ENCODE data around the gene AQP3. TPM values are rescaled to one million over a fixed set of nuclear protein-coding genes. Genes with fewer than 3 reads are reported as not detected.

AQP3 gene
- total and polyA plus RNA-seq, 2 experiments from 2014 or later, result 6.8 to 7.2 TPM

DNA sequence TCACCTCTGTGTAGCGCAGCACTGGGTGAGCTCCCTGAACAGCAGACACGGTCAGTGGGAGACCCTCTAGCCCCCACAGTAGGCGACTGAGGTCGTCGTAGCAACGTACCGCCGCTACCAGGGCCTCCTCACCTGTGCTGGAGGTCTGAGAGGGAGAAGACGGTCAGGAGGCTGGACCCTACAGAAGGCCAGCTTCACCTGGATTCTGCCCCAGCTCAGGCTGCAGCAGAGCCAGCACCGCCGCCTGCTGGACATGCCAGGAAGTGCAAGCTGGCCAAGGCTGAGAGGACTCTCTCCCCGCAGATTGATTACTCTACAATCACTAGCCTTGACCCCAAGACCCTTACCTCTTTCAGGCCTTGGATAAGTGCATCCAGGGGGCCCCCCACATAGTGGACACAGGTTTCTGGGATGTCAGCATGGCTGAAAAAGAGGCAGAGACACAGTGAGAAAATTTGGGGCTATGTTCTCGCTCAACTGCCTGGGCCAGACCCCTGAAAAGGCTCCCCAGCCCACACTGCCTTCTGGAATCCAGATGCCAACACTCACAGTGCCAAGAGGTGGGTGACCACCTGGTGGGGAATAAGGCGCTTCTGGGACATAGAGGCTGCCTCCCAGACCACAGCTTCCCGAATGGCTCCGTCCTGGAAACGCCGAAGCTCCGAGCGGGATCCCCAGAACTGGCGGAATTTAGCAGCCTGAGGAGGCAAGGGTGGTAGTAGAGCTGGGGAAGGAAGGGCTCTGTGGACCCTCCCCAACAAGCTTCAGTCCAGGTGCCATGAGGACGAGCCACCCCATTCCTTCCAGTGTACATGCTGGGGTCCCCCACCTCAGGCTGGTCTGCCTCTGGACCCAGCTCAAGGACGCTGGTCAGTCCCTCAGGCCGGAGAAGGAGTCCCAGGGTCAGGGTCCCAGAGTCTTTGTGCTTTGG is 19.4 kb upstream of the AQP3 start:
- Histone ChIP-seq H3K4me1 (ENCODE audit: low read depth) (no peaks in the 10 kb centered on the region), H3K4me3 (no peak overlapping the region), H3K9me3 (ENCODE audit: low read depth) (no peaks in the 10 kb centered on the region), H3K27ac (no peak overlapping the region), H3K27me3 (no peaks in the 10 kb centered on the region), H3K36me3 (peaks cover 46% of the 10 kb centered on the region)
- TF ChIP-seq, protein P1, sequence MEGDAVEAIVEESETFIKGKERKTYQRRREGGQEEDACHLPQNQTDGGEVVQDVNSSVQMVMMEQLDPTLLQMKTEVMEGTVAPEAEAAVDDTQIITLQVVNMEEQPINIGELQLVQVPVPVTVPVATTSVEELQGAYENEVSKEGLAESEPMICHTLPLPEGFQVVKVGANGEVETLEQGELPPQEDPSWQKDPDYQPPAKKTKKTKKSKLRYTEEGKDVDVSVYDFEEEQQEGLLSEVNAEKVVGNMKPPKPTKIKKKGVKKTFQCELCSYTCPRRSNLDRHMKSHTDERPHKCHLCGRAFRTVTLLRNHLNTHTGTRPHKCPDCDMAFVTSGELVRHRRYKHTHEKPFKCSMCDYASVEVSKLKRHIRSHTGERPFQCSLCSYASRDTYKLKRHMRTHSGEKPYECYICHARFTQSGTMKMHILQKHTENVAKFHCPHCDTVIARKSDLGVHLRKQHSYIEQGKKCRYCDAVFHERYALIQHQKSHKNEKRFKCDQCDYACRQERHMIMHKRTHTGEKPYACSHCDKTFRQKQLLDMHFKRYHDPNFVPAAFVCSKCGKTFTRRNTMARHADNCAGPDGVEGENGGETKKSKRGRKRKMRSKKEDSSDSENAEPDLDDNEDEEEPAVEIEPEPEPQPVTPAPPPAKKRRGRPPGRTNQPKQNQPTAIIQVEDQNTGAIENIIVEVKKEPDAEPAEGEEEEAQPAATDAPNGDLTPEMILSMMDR (IDR thresholded peaks at IDR 0.05; ENCODE audit: low read depth, low read length), result peak; percentile 96
- peak; percentile 56 to 73 for DNase-seq (ENCODE audit: low read depth in 1 of 2, low spot score in 1 of 2)

DNA sequence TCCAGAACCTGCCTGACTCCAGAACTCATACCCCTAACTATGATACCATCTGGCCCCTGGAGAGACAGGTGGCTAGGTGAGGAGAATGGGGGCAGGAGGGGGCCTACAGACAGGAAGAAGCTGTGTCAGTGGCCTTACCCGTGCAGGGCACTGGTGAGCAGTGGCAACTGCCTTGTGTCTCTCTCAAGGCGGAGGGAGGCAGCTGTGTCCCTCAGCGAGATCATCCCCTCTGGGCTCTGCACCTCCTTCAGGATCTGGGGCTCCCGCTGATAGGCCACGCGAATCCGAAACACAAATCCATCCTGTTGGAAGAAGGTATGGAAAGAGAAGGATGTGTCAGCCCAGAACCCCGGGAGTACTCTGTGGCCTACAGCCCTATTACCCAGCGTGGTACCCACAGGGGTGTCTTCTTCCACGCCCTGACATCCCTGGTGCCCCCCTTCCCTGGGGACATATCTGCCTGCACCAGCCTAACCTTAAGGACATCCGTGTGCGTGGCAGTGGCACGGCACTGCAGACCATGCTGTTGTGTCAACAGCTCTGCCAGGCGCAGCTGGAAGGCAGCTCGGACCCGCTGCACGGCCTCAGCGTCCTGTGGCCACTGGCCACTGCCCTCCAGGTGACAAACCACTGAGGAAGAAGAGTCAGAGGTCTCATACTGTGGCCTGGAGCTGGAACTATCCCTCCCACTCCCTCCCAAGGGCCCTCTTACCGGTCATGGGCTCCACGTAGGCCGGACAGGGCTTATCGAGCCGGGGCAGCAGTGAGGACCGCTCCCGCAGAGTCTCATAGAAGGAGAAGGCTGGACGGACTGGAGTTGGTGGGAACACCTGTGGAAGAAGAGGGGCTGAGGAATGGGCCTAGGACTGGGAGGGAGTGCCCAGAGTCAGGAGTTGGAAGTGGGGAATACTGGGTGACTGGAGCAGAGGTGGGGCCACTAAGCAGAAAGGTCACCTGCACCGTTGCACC is 18.5 kb upstream of the AQP3 start:
- H3K36me3 ChIP-seq, result peaks cover 42% of the 10 kb centered on the region
- H3K4me1 ChIP-seq (ENCODE audit: low read depth), result no peaks in the 10 kb centered on the region
- H3K27me3 ChIP-seq, result no peaks in the 10 kb centered on the region
- no peak overlapping the region for H3K4me3 ChIP-seq
- TF ChIP-seq, protein P1 (IDR thresholded peaks at IDR 0.05; ENCODE audit: low read depth, low read length), result no peak
- no peak for DNase-seq (ENCODE audit: low read depth in 1 of 2, low spot score in 1 of 2)
- no peak overlapping the region for H3K27ac ChIP-seq
- no peaks in the 10 kb centered on the region for H3K9me3 ChIP-seq (ENCODE audit: low read depth)

- no peaks in the 10 kb centered on the region for H3K9me3 ChIP-seq (ENCODE audit: low read depth)
- peaks cover 42% of the 10 kb centered on the region for H3K36me3 ChIP-seq
- TF ChIP-seq, protein P1 (IDR thresholded peaks at IDR 0.05; ENCODE audit: low read depth, low read length), result no peak
- no peak for DNase-seq (ENCODE audit: low read depth in 1 of 2, low spot score in 1 of 2)
- no peaks in the 10 kb centered on the region for H3K27me3 ChIP-seq
- no peaks in the 10 kb centered on the region for H3K4me1 ChIP-seq (ENCODE audit: low read depth)
- no peak overlapping the region for H3K27ac ChIP-seq
- no peak overlapping the region for H3K4me3 ChIP-seq
Observed at GRCh38 chr9:33465096-33465495, 17.7 kb upstream of the AQP3 start.

DNA sequence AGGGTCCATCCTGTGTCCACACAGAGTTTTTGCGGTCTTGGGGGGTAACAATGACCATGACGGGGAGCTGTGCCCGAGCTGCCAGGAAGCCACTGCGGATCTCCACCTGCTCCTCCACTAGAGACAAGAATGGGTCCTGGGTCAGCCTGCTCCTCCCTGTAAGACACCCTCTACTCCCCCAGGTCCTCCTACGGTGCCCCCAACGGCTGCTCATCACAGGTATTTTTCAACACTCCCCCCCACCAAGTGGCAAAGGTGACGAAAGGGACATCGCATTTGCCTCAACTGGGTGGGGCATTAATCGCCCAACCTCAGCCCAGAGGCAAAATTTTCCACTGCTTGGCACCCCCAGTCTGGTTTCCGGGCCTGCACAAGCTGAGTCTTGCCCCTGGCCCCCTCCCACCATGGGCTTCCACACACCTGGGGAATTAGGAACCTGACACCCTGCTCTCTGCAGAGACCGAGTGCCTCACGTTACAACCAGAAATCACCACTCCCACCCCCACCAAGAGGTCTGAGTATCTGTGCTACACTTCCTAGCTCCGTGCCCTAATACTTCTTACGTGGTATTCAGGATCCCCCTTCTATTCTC is 16.7 kb upstream of the AQP3 start:
- no peaks in the 10 kb centered on the region for H3K4me1 ChIP-seq (ENCODE audit: low read depth)
- TF ChIP-seq, protein P1 (IDR thresholded peaks at IDR 0.05; ENCODE audit: low read depth, low read length), result no peak
- H3K9me3 ChIP-seq (ENCODE audit: low read depth), result no peaks in the 10 kb centered on the region
- no peak overlapping the region for H3K4me3 ChIP-seq
- H3K36me3 ChIP-seq, result peaks cover 39% of the 10 kb centered on the region
- no peaks in the 10 kb centered on the region for H3K27me3 ChIP-seq
- no peak overlapping the region for H3K27ac ChIP-seq
- no peak for DNase-seq (ENCODE audit: low read depth in 1 of 2, low spot score in 1 of 2)

- no peak overlapping the region for H3K27ac ChIP-seq
- TF ChIP-seq, protein P1 (IDR thresholded peaks at IDR 0.05; ENCODE audit: low read depth, low read length), result no peak
- H3K4me1 ChIP-seq (ENCODE audit: low read depth), result no peaks in the 10 kb centered on the region
- no peak for DNase-seq (ENCODE audit: low read depth in 1 of 2, low spot score in 1 of 2)
- H3K27me3 ChIP-seq, result no peaks in the 10 kb centered on the region
- no peak overlapping the region for H3K4me3 ChIP-seq
- peaks cover 33% of the 10 kb centered on the region for H3K36me3 ChIP-seq
- H3K9me3 ChIP-seq (ENCODE audit: low read depth), result no peaks in the 10 kb centered on the region
Observed at GRCh38 chr9:33463151-33463550, 15.8 kb upstream of the AQP3 start.
